GM19438 (cell line): ENCODE measurements around the gene CHST1.

ENCODE experiments used
- ATAC-seq: cut with Tn5 transposase; IDR thresholded peaks from one replicate; pipeline ENCODE4 v1.9.1; 2021; ENCODE audit warnings: low read depth; ENCODE audit not compliant: unreplicated experiment

The CHST1 gene

DNA sequence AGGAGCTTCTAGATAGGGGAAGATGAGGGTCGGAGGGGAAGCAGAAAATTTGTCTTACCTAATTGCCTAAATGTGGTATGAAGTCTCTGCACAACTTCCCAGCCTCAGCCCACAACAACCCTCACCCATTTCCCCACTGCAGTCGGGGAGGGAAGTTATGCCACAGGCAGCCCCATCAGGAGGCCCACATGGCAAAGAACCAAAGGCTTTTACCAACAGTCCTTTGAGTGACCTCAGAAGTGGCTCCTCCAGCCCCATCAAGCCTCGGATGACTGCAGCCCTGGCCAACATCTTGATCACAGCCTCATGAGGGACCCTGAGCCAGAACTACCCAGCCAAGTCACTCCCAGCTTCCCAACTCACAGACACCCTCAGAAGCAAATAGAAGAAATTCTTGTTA is 54.8 kb downstream of the CHST1 start:
- ATAC-seq = no peak

DNA sequence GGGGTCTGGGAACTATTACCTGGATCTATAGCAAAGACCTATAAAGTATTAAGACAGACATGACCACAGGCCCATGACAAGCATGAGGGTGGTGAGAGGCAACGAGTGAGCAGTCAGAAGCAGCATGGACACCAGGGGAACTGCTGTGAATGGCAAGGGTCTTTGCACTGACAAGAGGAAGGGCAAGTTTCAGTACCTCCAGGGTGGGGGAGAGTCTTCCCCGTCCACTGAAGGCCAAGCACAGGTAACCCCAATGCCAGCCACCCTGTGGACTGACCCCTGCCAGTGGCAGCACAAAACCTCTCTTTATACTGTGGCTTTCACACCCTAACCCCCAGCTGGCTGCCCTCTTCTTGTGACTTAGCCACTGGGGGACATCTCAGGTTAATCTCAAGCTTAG is 55.5 kb downstream of the CHST1 start:
- no peak for ATAC-seq

DNA sequence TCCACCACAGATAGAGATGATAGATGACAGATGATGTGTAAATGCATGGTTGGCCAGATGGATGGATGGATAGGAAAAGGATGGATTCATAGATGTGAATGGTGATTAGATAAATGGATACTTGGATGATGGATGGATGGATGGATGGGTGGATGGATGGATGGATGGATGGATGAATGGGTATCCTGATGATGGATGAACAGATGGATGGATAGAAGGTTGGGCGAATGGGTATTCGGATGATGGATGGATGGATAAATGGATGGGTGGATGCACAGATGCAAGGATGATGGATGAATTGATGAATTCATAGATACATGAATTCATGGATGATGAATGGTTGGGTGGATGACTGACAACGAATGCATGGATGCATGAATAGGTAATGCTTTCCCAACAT is 56.1 kb downstream of the CHST1 start:
- ATAC-seq = no peak

DNA sequence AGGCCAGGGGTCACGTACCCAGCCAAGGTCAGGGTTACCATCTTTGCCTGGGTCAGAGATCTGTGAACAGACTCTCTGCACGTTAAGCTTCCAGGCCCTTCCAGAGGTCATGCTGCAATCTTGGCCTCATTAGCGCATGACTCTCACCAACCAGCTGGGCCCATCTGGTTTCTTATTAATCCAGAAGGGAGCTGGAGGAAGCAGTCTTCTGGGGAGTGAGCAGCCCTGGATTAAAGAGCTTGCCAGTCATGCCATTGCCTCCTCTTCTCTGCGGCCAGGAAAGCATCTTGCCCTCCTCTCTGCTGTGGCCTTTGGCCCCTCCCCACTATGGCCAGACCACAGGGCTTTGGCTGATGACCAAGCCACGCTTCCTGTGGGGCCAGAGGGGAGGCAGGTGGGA is 57.4 kb downstream of the CHST1 start:
- no peak for ATAC-seq

DNA sequence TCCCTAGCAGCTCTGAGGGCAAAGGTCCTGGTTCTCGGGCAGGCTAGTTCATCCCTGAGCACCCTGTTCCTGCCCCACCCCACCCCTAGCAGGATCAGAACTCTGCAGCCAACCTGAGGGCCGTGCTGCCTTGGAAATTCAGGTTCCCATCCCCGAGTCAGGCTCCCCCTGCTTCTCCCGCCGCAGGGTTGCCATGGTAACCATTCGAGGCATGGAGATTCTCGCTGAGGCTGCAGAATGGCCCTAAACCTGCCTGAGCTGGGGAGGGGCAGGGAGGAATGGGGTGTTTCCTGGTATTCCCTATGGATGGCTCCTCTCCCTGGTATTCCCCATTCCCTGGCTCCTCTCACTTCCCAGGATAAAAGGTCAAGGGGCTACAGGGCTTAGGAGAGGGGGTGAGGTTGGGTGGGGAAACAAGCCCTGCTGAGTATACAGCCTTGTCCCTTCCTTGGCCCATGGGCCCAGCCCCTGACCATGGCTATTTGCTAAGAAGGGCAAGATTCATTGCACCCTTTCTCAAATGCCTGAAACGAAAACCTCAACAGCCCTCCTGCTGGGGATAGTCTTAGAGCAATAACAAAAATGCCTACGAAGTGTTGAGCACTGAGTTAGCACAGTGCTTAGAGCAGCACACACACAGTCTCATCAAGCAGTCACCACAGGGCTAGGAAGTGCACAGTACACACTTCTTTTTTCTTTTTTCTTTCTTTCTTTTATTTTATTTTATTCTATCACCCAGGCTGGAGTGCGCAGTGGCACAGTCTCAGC is 58.7 kb downstream of the CHST1 start:
- no peak for ATAC-seq

DNA sequence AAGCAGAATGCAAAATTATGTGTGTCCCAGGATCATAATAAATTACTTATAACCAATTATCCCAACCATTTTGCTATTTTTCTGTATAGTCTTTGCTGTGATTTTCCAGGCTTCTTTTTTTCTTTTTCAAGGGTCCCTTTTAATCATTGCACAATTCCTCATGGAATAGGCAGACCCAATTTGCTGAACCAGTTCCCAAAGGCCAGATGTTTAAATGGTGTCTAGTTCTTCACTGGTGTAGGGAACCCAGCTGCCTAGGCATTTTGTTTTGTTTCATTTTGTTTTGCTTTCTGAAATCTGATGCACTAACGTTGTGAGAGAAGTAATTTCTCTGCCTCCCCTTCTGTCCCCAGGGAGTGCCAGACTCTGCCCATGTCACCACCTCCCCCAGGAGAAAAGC is 60.4 kb downstream of the CHST1 start:
- ATAC-seq = no peak

DNA sequence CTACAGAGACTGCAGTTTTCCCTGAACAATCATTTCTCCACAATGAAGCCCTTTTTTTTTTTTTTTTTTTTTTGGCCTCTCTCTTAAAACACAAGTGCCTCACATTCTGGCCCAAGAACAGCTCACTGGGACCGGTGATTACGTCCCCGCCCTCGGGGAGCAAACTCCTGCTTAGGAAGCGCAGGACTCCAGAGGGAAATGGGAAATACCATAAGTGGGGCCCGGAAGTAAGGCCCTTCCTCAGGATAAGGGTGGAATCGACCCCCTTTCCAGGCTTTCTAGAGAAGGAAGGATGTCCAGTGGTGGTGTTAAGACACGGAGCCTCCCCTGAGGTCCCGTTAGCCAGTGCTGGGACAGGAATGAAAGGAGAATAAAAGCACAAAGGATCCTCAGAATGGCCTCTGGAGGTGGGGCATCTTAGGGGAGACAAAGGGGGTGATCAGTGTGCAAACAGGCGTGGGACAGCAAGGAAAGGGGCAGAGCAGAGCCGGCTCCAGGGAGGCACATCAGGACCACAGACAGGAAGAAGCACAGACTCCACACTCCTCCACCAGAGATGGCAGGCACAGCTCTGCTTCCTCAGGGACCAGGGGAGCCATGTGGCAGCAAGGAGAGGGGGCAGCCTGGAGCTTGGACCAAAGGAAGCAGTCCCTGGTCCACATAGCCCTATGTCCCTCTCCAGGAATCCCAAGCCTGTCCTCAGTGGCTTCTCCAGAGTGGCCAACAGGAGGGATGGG is 61.3 kb downstream of the CHST1 start:
- ATAC-seq = no peak

DNA sequence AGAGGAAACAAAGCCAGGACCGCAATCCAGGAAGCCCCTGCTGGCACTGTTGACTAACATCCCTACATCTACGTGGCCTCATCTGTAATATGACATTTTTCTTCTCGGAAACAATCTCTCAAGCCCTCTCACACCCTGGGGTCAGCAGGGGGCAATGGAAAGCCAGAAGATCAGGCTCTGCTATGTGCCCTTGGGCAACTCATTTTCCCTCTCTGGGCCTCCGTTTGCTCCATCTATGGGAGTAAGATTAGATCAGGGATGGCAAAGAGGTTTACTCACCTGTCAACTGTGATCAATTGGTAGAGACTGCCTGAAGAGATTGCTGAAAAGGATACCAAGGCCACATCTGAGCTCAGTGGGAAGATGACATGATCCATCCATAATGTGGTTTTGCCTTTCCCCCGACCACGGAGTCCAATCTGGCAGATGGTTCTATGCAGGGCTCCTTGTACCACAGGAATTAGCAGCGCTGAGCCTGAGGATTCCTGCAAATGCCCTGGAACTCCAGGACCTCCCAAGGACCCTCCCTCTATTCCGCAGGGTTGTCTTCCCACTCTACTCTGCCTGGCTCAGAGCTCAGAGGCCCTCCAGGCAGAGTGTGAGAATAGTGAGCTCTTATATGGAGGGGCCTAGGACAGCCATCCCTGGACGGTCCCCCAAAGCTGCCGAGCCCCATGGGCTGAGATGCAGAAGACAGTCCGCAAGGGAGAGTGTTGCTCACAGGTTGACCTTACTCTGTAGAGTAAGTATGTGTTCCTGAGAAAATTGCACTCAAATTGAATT is 66.1 kb downstream of the CHST1 start:
- ATAC-seq = no peak
